ENCODE measurements around the gene AEBP2.
"Not testable (repeated sequence)": the region's sequence is repeated elsewhere in the genome, so short reads cannot be mapped to it uniquely, and the experiment has no call there.

Gene AEBP2, protein sequence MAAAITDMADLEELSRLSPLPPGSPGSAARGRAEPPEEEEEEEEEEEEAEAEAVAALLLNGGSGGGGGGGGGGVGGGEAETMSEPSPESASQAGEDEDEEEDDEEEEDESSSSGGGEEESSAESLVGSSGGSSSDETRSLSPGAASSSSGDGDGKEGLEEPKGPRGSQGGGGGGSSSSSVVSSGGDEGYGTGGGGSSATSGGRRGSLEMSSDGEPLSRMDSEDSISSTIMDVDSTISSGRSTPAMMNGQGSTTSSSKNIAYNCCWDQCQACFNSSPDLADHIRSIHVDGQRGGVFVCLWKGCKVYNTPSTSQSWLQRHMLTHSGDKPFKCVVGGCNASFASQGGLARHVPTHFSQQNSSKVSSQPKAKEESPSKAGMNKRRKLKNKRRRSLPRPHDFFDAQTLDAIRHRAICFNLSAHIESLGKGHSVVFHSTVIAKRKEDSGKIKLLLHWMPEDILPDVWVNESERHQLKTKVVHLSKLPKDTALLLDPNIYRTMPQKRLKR

DNA sequence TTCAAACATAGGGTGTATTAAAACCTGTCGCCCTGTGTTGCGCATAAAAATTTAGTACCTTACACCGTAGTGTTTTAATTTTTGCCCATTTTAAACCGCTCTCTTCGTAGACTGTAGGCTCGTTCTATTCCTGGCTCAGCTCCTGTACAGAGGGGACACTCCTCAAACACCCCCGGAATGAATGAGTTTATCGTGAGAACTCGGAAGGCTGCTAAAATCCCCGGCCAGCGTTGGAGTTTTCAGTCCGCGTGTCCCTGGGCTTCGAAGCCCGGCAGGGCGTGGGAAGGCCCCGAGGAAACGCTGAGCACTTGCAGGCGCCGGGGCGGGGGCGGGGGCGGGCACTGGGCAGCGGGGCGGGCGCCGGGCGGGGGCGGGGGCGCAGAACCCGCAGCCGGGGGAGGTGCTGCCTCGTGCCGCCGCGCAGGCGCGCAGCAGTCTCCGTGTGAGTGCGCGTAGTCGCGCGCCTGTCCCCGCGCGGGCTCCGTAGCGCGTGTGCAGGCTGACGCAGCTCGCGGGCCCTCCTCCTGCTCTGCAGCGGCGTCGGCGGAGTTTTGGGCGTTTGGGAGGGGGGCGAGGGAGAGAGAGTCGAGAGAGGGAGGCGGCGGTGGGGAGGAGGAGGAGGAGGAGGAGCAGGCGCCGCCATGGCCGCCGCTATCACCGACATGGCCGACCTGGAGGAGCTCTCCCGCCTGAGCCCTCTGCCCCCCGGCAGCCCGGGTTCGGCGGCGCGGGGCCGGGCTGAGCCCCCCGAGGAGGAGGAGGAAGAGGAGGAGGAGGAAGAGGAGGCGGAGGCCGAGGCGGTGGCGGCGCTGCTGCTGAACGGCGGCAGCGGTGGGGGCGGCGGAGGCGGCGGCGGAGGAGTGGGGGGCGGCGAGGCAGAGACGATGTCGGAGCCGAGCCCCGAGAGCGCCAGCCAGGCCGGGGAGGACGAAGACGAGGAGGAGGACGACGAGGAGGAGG lies at the start of gene AEBP2:
Gene AEBP2, plus strand, starts transcription at position 434 of the 960 bp plus-strand sequence. Its CDS starts 208 bp downstream, at position 642.
- in situ Hi-C loops (cut with HindIII; ENCODE audit: low sequenced_read_pairs) = no loop called here

- in situ Hi-C loops (cut with HindIII; ENCODE audit: low sequenced_read_pairs) = no loop called here
These were observed 49.2 kb upstream of the AEBP2 start for GRCh38 chr12:19390051-19390598.

DNA sequence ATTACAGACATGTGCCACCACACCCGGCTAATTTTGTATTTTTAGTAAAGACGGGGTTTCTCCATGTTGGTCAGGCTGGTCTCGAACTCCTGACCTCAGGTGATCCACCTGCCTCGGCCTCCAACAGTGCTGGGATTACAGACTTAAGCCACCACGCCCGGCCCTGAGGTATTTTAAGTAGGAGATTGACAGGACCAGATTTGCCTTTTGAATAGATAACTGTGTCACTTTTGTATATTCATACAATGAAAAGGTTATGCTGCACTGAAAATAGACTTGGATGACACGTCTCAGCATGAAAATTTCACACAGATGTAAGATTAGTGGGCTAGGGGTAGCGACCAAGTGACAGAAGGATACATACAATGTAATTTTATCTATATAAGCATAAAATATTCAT lies 46.6 kb upstream of the AEBP2 start:
- in situ Hi-C loops (cut with HindIII; ENCODE audit: low sequenced_read_pairs) = not testable (repeated sequence)

DNA sequence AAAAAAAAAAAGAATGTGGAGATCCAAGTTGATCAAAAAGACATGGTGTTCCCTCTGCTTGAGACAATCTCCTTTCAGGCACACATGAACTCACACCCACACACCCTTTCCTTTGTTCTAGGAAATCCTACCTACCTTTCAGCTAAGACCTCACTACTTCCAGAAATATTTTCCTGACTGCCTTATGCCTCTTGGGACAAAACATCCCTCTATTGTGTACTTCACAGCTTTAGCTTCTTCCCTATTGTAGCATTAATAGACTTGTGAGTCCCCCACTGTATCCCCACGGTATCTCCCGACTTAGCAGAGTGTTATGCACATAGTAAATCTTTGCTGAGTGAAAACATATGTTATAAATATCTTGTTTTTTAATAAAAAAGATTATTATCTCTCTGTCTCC lies 44.9 kb upstream of the AEBP2 start:
- in situ Hi-C loops (cut with HindIII; ENCODE audit: low sequenced_read_pairs) = no loop called here

- in situ Hi-C loops (cut with HindIII; ENCODE audit: low sequenced_read_pairs) = no loop called here
These were observed 41.8 kb upstream of the AEBP2 start for GRCh38 chr12:19397534-19397933.

- in situ Hi-C loops (cut with HindIII; ENCODE audit: low sequenced_read_pairs) = no loop called here
These were observed 40.6 kb upstream of the AEBP2 start for GRCh38 chr12:19398376-19399363.

- in situ Hi-C loops (cut with HindIII; ENCODE audit: low sequenced_read_pairs) = not testable (repeated sequence)
These were observed 38.5 kb upstream of the AEBP2 start for GRCh38 chr12:19400649-19401285.

DNA sequence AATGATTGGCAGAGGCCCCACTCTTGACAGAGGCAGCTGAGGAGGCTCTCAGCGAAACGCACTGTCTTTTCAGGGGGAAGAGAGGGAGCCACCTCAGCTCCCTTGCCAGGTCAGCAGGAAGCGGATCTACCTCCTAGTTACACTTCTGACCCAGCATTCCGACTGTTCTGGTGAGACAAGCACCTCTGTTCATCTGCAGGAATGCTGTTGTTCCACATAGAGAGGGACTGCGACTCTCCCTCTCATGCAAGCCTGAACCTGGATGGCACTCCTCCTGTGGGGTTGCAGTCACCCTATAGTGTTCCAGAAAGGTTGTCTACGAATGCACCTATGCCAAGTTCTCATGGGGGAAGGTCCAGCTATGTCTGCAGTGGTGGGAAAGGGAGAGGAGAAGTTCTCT lies 37.1 kb upstream of the AEBP2 start:
- in situ Hi-C loops (cut with HindIII; ENCODE audit: low sequenced_read_pairs) = no loop called here

DNA sequence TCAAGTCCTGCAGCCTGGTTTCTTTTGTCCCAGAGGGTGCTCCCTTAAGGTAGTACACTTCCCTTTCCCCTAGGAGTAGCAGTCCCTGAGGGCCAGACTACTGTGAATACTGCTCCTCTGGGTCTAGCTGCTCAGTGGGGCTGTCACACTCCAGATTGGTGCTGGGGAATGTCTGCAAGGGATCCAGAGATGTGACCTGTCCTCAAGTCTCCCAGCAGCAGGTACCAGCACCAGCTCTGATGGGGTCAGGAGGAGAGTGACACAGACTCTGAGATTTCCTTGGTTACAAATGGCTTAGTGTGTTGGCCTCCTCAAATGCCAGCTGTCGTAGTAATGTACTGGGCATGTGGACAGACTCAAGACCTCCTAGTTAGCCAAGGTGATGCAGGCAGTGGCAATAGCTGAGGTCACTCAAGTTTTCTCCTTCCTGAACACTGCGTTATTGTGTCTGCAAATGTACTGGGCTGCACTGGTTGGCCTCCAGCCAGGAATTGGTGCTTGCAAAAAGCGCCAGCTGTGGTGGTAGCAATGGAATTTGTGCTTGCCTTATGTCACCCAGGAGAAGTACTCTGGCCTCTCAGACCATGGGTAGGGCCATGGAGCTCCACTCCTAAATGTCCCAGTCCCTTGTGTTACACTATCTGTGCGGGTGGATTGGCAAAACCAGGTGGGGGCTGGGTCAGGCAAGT lies 36.4 kb upstream of the AEBP2 start:
- in situ Hi-C loops (cut with HindIII; ENCODE audit: low sequenced_read_pairs) = no loop called here

DNA sequence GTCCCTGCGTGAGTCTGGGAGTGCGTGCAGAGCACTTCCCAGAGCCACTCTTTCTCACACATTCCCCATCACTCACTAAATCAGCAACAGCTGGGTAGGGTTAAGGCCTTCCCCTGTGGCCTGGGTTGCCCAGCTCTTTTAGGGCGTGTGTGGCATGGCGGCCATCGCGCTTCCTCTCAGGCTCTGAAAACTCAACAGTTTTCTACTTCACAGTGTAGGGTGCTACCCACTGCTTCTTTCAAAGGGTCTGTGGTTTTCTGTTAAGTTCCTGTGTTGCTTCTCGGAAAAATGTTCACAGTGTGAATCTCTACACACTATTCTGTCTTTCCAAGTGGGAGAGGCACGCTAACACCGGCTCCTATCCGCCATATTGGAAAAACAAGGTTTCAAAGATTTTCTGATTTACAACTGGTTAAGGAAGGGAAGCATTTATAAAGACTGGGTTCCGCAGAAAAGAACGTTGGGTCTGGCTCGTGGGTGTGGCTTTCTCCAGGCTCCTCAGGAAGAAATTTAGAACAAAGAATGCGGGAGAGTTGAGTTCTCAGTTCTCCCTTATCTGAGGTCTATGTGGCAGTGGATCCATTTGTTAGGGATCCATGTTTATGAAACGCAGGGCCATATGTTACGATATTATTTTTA lies 34.9 kb upstream of the AEBP2 start:
- in situ Hi-C loops (cut with HindIII; ENCODE audit: low sequenced_read_pairs) = no loop called here

GRCh38 chr12:19409376-19409775 lies 29.9 kb upstream of the AEBP2 start:
- in situ Hi-C loops (cut with HindIII; ENCODE audit: low sequenced_read_pairs) = no loop called here

- in situ Hi-C loops (cut with HindIII; ENCODE audit: low sequenced_read_pairs) = no loop called here
These were observed 29.1 kb upstream of the AEBP2 start for GRCh38 chr12:19410211-19410610.

GRCh38 chr12:19410629-19411185 lies 28.6 kb upstream of the AEBP2 start:
- in situ Hi-C loops (cut with HindIII; ENCODE audit: low sequenced_read_pairs) = no loop called here

- in situ Hi-C loops (cut with HindIII; ENCODE audit: low sequenced_read_pairs) = no loop called here
These were observed 27.8 kb upstream of the AEBP2 start for GRCh38 chr12:19411234-19412204.

DNA sequence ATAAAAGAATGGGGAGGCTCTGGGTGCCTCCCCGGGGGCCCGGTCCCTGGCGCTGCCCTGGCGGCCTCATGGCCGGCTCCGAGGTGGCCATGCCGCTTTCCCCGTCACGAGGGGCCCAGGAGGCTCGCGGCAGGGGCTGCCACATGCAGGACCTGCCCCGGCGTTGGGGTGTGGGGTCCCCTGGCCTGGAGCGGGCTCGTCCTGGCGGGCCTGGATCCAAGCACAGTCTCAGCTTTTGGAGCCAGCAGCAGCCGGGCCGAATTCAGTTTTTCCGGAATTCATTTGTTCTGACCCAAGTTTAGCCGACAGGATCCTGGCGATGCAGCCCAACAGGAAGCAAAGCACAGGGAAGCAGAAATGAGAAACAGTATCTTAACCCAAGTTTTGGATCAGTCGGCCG lies 26.4 kb upstream of the AEBP2 start:
- in situ Hi-C loops (cut with HindIII; ENCODE audit: low sequenced_read_pairs) = no loop called here

DNA sequence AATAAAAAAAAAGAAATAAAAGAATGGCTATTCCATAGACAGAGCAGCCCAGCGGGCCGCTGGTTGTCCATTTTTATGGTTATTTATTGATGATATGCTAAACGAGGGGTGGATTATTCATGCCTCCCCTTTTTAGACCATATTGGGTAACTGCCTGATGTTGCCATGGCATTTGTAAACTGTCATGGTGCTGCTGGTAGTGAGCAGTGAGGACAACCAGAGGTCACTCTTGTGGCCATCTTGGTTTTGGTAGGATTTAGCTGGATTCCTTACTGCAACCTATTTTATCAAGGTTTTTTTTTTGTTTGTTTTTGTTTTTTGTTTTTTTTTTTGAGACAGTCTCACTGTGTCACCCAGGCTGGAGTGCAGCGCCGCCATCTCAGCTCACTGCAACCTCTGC lies 25.7 kb upstream of the AEBP2 start:
- in situ Hi-C loops (cut with HindIII; ENCODE audit: low sequenced_read_pairs) = not testable (repeated sequence)

- in situ Hi-C loops (cut with HindIII; ENCODE audit: low sequenced_read_pairs) = no loop called here
These were observed 23.7 kb upstream of the AEBP2 start for GRCh38 chr12:19415563-19415962.

Data from DLD1 (cell line).